Fibroblast of lung (primary cell): ENCODE measurements around the gene ZNF770. TPM values are rescaled to one million over a fixed set of nuclear protein-coding genes. Genes with fewer than 3 reads are reported as not detected.
A peak's percentile ranks its signal among the peaks of the same experiment; 100 is the strongest.

ENCODE experiments used
- DNase-seq, 2 donors: peaks; one replicate each; pipeline versions ENCODE4 v3.0.0 to v3.0.0-alpha.2; 2010; ENCODE audit warnings: low read depth in 2 of 2
- H2AFZ ChIP-seq: 2 replicates; pipeline ENCODE4 v1.5.1; 2012; ENCODE audit warnings: low read length, control low read depth, inconsistent platforms
- H3K27ac ChIP-seq: 2 replicates; pipeline ENCODE4 v1.5.1; 2011; ENCODE audit warnings: low read length, control low read depth; ENCODE audit not compliant: insufficient read depth
- H3K27me3 ChIP-seq: 2 replicates; pipeline ENCODE4 v1.5.1; 2011; ENCODE audit warnings: mild to moderate bottlenecking, low read length; ENCODE audit not compliant: control insufficient read depth, insufficient read depth
- H3K36me3 ChIP-seq: 2 replicates; pipeline ENCODE4 v1.5.1; 2011; ENCODE audit warnings: low read length; ENCODE audit not compliant: control insufficient read depth, insufficient read depth
- H3K4me1 ChIP-seq: 2 replicates; pipeline ENCODE4 v1.5.1; 2011; ENCODE audit warnings: low read length; ENCODE audit not compliant: control insufficient read depth, insufficient read depth; ENCODE audit errors: extremely low read depth
- H3K4me2 ChIP-seq: 2 replicates; pipeline ENCODE4 v1.5.1; 2011; ENCODE audit warnings: low read length, control low read depth; ENCODE audit not compliant: insufficient read depth; ENCODE audit errors: extremely low read depth
- H3K4me3 ChIP-seq, 4 experiments: fragments of 200-600 bp in 1 of 4; sonication (generic) in 1 of 4; replicated peaks in 1 of 4; 2 replicates each; pipeline ENCODE4 v1.5.1; 2011 to 2016; ENCODE audit warnings: low read length in 4 of 4, low read depth in 3 of 4, mild to moderate bottlenecking in 3 of 4, control low read depth in 2 of 4, inconsistent platforms in 1 of 4, mixed read lengths in 1 of 4; ENCODE audit not compliant: insufficient read depth in 1 of 4; ENCODE audit errors: control extremely low read depth in 1 of 4
- H3K79me2 ChIP-seq: 2 replicates; pipeline ENCODE4 v1.5.1; 2012; ENCODE audit warnings: mild to moderate bottlenecking, low read length, inconsistent platforms; ENCODE audit not compliant: control insufficient read depth, insufficient read depth
- H3K9ac ChIP-seq: 2 replicates; pipeline ENCODE4 v1.5.1; 2011; ENCODE audit warnings: mild to moderate bottlenecking, low read length, control low read depth; ENCODE audit not compliant: insufficient read depth
- H3K9me3 ChIP-seq: 2 replicates; pipeline ENCODE4 v1.5.1; 2012; ENCODE audit warnings: low read depth, low read length; ENCODE audit not compliant: control insufficient read depth, insufficient read depth
- H4K20me1 ChIP-seq: 2 replicates; pipeline ENCODE4 v1.5.1; 2011; ENCODE audit warnings: low read length; ENCODE audit not compliant: control insufficient read depth, insufficient read depth; ENCODE audit errors: extremely low read depth
- CTCF ChIP-seq, 2 donors: IDR thresholded peaks in 1 of 2; conservative IDR thresholded peaks in 1 of 2; 1 replicate in 1 of 2; 2 replicates in 1 of 2; pipeline ENCODE4 v1.5.1; 2011 to 2012; ENCODE audit warnings: low read length in 2 of 2, control low read depth in 1 of 2, inconsistent platforms in 1 of 2, low read depth in 1 of 2, mild to moderate bottlenecking in 1 of 2
- EZH2 ChIP-seq: IDR thresholded peaks from 2 replicates; pipeline ENCODE4 v1.5.1; 2012; ENCODE audit warnings: low read length, control low read depth, mild to moderate bottlenecking; ENCODE audit errors: missing control alignments
- polyA plus RNA-seq, 2 donors: library from polyadenylated mRNA; depleted of rRNA in 1 of 2; stranded (reverse) in 1 of 2; unstranded in 1 of 2; fragments of >200 nt; gene quantifications; 2 replicates each; pipeline ENCODE4 v1.2.1, GENCODE V29; 2011 to 2012; ENCODE audit warnings: missing spikeins in 1 of 2
- total RNA-seq: library from RNA; depleted of rRNA; stranded (reverse); fragments of >200 nt; gene quantifications from 2 replicates; pipeline ENCODE4 v1.2.1, GENCODE V29; 2014

ZNF770 gene
- total and polyA plus RNA-seq, 2 donors (not counting 1 experiment from before 2014, with no cell fraction given) = 27.9 to 44.6 TPM

GRCh38 chr15:34986326-34986725 is 1.8 kb downstream of the ZNF770 start:
- Histone ChIP-seq H3K36me3 (peaks cover 2% of the 10 kb centered on the region), H3K4me2 (peak overlapping the region; percentile 87), H3K27ac (no peak overlapping the region), H3K79me2 (peaks cover 43% of the 10 kb centered on the region), H3K4me3 (peak overlapping the region in 3 of 4 experiments; percentile 97 to 100 (median 99)), H4K20me1 (no peaks in the 10 kb centered on the region), H2AFZ (no peak overlapping the region), H3K9me3 (no peaks in the 10 kb centered on the region), H3K9ac (no peak overlapping the region), H3K4me1 (peaks cover 2% of the 10 kb centered on the region), H3K27me3 (no peaks in the 10 kb centered on the region)
- TF ChIP-seq EZH2 (no peak), CTCF (conservative IDR thresholded peaks at IDR 0.05 in 1 of 2, IDR thresholded peaks at IDR 0.05 in 1 of 2; ENCODE audit: low read depth in 1 of 2, low read length in 2 of 2) (no peak)
- DNase-seq = no peak

GRCh38 chr15:34984889-34985630 is 3.0 kb downstream of the ZNF770 start:
- TF ChIP-seq EZH2 (no peak), CTCF (conservative IDR thresholded peaks at IDR 0.05 in 1 of 2, IDR thresholded peaks at IDR 0.05 in 1 of 2; ENCODE audit: low read depth in 1 of 2, low read length in 2 of 2) (no peak)
- H3K36me3 ChIP-seq = peaks cover 2% of the 10 kb centered on the region
- no peaks in the 10 kb centered on the region for H3K9me3 ChIP-seq
- H3K4me2 ChIP-seq = no peak overlapping the region
- H3K79me2 ChIP-seq = peaks cover 43% of the 10 kb centered on the region
- H3K4me3 ChIP-seq = peak overlapping the region in 2 of 4 experiments; percentile 17 to 18
- H2AFZ ChIP-seq = no peak overlapping the region
- no peak overlapping the region for H3K9ac ChIP-seq
- H4K20me1 ChIP-seq = no peaks in the 10 kb centered on the region
- no peaks in the 10 kb centered on the region for H3K27me3 ChIP-seq
- H3K4me1 ChIP-seq = peaks cover 2% of the 10 kb centered on the region
- peak; percentile 28 to 52 for DNase-seq
- no peak overlapping the region for H3K27ac ChIP-seq

- no peaks in the 10 kb centered on the region for H3K79me2 ChIP-seq
- no peak overlapping the region for H3K9ac ChIP-seq
- no peaks in the 10 kb centered on the region for H3K9me3 ChIP-seq
- no peak for DNase-seq
- TF ChIP-seq EZH2 = no peak
- no peak for TF ChIP-seq CTCF (conservative IDR thresholded peaks at IDR 0.05 in 1 of 2, IDR thresholded peaks at IDR 0.05 in 1 of 2; ENCODE audit: low read depth in 1 of 2, low read length in 2 of 2)
- H3K4me3 ChIP-seq = no peak overlapping the region
- no peaks in the 10 kb centered on the region for H3K36me3 ChIP-seq
- no peaks in the 10 kb centered on the region for H3K27me3 ChIP-seq
- H3K4me2 ChIP-seq = no peak overlapping the region
- no peaks in the 10 kb centered on the region for H4K20me1 ChIP-seq
- no peak overlapping the region for H3K27ac ChIP-seq
- H2AFZ ChIP-seq = no peak overlapping the region
- no peaks in the 10 kb centered on the region for H3K4me1 ChIP-seq
Observed at GRCh38 chr15:34976743-34977142, 11.3 kb downstream of the ZNF770 start.
